ENCODE data around the gene RTN4RL2.

Gene RTN4RL2

GRCh38 chr11:57476757-57477506 lies 16.6 kb downstream of the RTN4RL2 start:
- TF ChIP-seq GATA2 (IDR thresholded peaks at IDR 0.05; ENCODE audit: low read depth, low read length), result no peak
- no peak for TF ChIP-seq GATA3 (IDR thresholded peaks at IDR 0.05; ENCODE audit: low read depth, low read length)

- no peak for TF ChIP-seq GATA2 (IDR thresholded peaks at IDR 0.05; ENCODE audit: low read depth, low read length)
- TF ChIP-seq GATA3 (IDR thresholded peaks at IDR 0.05; ENCODE audit: low read depth, low read length), result no peak
Observed at GRCh38 chr11:57477507-57478189, 17.3 kb downstream of the RTN4RL2 start.

GRCh38 chr11:57479021-57479663 lies 18.8 kb downstream of the RTN4RL2 start:
- TF ChIP-seq GATA2 (IDR thresholded peaks at IDR 0.05; ENCODE audit: low read depth, low read length), result no peak
- no peak for TF ChIP-seq GATA3 (IDR thresholded peaks at IDR 0.05; ENCODE audit: low read depth, low read length)

GRCh38 chr11:57479911-57480310 lies 19.6 kb downstream of the RTN4RL2 start:
- TF ChIP-seq GATA3 (IDR thresholded peaks at IDR 0.05; ENCODE audit: low read depth, low read length), result no peak
- no peak for TF ChIP-seq GATA2 (IDR thresholded peaks at IDR 0.05; ENCODE audit: low read depth, low read length)

- TF ChIP-seq GATA3 (IDR thresholded peaks at IDR 0.05; ENCODE audit: low read depth, low read length) (no peak), GATA2 (IDR thresholded peaks at IDR 0.05; ENCODE audit: low read depth, low read length) (no peak)
Observed at GRCh38 chr11:57480409-57481137, 20.2 kb downstream of the RTN4RL2 start.

GRCh38 chr11:57481315-57481714 lies 21.0 kb downstream of the RTN4RL2 start:
- TF ChIP-seq GATA3 (IDR thresholded peaks at IDR 0.05; ENCODE audit: low read depth, low read length) (no peak), GATA2 (IDR thresholded peaks at IDR 0.05; ENCODE audit: low read depth, low read length) (no peak)

GRCh38 chr11:57481915-57482781 lies 21.8 kb downstream of the RTN4RL2 start:
- TF ChIP-seq GATA3 (IDR thresholded peaks at IDR 0.05; ENCODE audit: low read depth, low read length) (no peak), GATA2 (IDR thresholded peaks at IDR 0.05; ENCODE audit: low read depth, low read length) (no peak)

- TF ChIP-seq GATA2 (IDR thresholded peaks at IDR 0.05; ENCODE audit: low read depth, low read length) (no peak), GATA3 (IDR thresholded peaks at IDR 0.05; ENCODE audit: low read depth, low read length) (no peak)
Observed at GRCh38 chr11:57482782-57483561, 22.6 kb downstream of the RTN4RL2 start.

GRCh38 chr11:57483562-57483918 lies 23.2 kb downstream of the RTN4RL2 start:
- no peak for TF ChIP-seq GATA3 (IDR thresholded peaks at IDR 0.05; ENCODE audit: low read depth, low read length)
- no peak for TF ChIP-seq GATA2 (IDR thresholded peaks at IDR 0.05; ENCODE audit: low read depth, low read length)

- TF ChIP-seq GATA2 (IDR thresholded peaks at IDR 0.05; ENCODE audit: low read depth, low read length) (no peak), GATA3 (IDR thresholded peaks at IDR 0.05; ENCODE audit: low read depth, low read length) (no peak)
Observed at GRCh38 chr11:57484141-57484710, 23.9 kb downstream of the RTN4RL2 start.

- TF ChIP-seq GATA2 (IDR thresholded peaks at IDR 0.05; ENCODE audit: low read depth, low read length), result no peak
- no peak for TF ChIP-seq GATA3 (IDR thresholded peaks at IDR 0.05; ENCODE audit: low read depth, low read length)
Observed at GRCh38 chr11:57485217-57485990, 25.1 kb downstream of the RTN4RL2 start.
